NCI-H69 (cell line): Measurements from ENCODE around the gene NEK6.
A peak's percentile ranks its signal among the peaks of the same experiment; 100 is the strongest.

Experiments
- DNase-seq: peaks from one replicate; lab custom pipeline; 2025; lab: John Stamatoyannopoulos, UW

The NEK6 gene

GRCh38 chr9:124261736-124262648 lies 4.2 kb downstream of the NEK6 start:
- no peak for DNase-seq

- DNase-seq = no peak
Measured at GRCh38 chr9:124262649-124262972, 4.9 kb downstream of the NEK6 start.

GRCh38 chr9:124263213-124263612 lies 5.5 kb downstream of the NEK6 start:
- DNase-seq = no peak

GRCh38 chr9:124263800-124264426 lies 6.2 kb downstream of the NEK6 start:
- DNase-seq = no peak

- no peak for DNase-seq
Measured at GRCh38 chr9:124264823-124265233, 7.1 kb downstream of the NEK6 start.

GRCh38 chr9:124265551-124265950 lies 7.8 kb downstream of the NEK6 start:
- DNase-seq = no peak

GRCh38 chr9:124266139-124266825 lies 8.5 kb downstream of the NEK6 start:
- DNase-seq = no peak

GRCh38 chr9:124266826-124267201 lies 9.1 kb downstream of the NEK6 start:
- peak; percentile 43 for DNase-seq

GRCh38 chr9:124267271-124267807 lies 9.6 kb downstream of the NEK6 start:
- peak; percentile 89 for DNase-seq

- no peak for DNase-seq
Measured at GRCh38 chr9:124268248-124268647, 10.5 kb downstream of the NEK6 start.

GRCh38 chr9:124268661-124269060 lies 10.9 kb downstream of the NEK6 start:
- DNase-seq = no peak

GRCh38 chr9:124269556-124269955 lies 11.8 kb downstream of the NEK6 start:
- DNase-seq = no peak

- peak; percentile 58 for DNase-seq
Measured at GRCh38 chr9:124270504-124271335, 13.0 kb downstream of the NEK6 start.

- peak; percentile 74 for DNase-seq
Measured at GRCh38 chr9:124271660-124272059, 13.9 kb downstream of the NEK6 start.

GRCh38 chr9:124272118-124272517 lies 14.4 kb downstream of the NEK6 start:
- peak; percentile 30 for DNase-seq

- DNase-seq = no peak
Measured at GRCh38 chr9:124272979-124273378, 15.2 kb downstream of the NEK6 start.

GRCh38 chr9:124273427-124274160 lies 15.8 kb downstream of the NEK6 start:
- DNase-seq = no peak

- no peak for DNase-seq
Measured at GRCh38 chr9:124274226-124274625, 16.5 kb downstream of the NEK6 start.

GRCh38 chr9:124274738-124275137 lies 17.0 kb downstream of the NEK6 start:
- no peak for DNase-seq

- DNase-seq = no peak
Measured at GRCh38 chr9:124277420-124277819, 19.7 kb downstream of the NEK6 start.

GRCh38 chr9:124278054-124278540 lies 20.3 kb downstream of the NEK6 start:
- no peak for DNase-seq
